ENCODE results near the gene LINC01488. TPM values are rescaled to one million over a fixed set of nuclear protein-coding genes. Genes with fewer than 3 reads are reported as not detected.

Gene LINC01488
- total and polyA plus RNA-seq, 9 of the 15 experiments (the other 6 are each of a cell fraction or from before 2014, with no cell fraction given), result not detected

- TF ChIP-seq ZBTB26 (CRISPR knock-in tag; IDR thresholded peaks at IDR 0.05) (0 out of 2 replicates have a peak, but pooled peaks have one; percentile 35), CBFA2T2 (conservative IDR thresholded peaks at IDR 0.05) (no peak), HDAC1 (IDR thresholded peaks at IDR 0.05) (peak in 1 of 2 experiments; percentile 79; a peak in 2 of 4 replicates), HDGF (IDR thresholded peaks at IDR 0.05) (0 out of 2 replicates have a peak, but pooled peaks have one; percentile 81), BHLHE40 (IDR thresholded peaks at IDR 0.05; ENCODE audit: low read length) (no peak), ZNF436 (CRISPR knock-in tag; IDR thresholded peaks at IDR 0.05) (no peak), TRIM24 (IDR thresholded peaks at IDR 0.05) (no peak), KDM1A (IDR thresholded peaks at IDR 0.05) (peak; percentile 75 to 81), MEIS2 (IDR thresholded peaks at IDR 0.05; ENCODE audit: partially characterized antibody) (no peak), ARID3B (CRISPR knock-in tag; IDR thresholded peaks at IDR 0.05; ENCODE audit: borderline replicate concordance) (no peak), EHMT2 (IDR thresholded peaks at IDR 0.05) (peak; percentile 76), CBX2 (IDR thresholded peaks at IDR 0.05; ENCODE audit: insufficient read depth, low read length, poor library complexity, severe bottlenecking) (no peak), DDX20 (tag; IDR thresholded peaks at IDR 0.05; ENCODE audit: low read depth) (no peak), MAFK (IDR thresholded peaks at IDR 0.05; ENCODE audit: low read length) (no peak), TSC22D4 (tag; IDR thresholded peaks at IDR 0.05) (no peak), POLR2A (conservative IDR thresholded peaks at IDR 0.05) (no peak), LARP7 (IDR thresholded peaks at IDR 0.05) (0 out of 2 replicates have a peak, but pooled peaks have one; percentile 63), ZNF583 (CRISPR knock-in tag; IDR thresholded peaks at IDR 0.05) (no peak), MCM7 (IDR thresholded peaks at IDR 0.05) (no peak)
- TF ChIP-seq, protein P1, sequence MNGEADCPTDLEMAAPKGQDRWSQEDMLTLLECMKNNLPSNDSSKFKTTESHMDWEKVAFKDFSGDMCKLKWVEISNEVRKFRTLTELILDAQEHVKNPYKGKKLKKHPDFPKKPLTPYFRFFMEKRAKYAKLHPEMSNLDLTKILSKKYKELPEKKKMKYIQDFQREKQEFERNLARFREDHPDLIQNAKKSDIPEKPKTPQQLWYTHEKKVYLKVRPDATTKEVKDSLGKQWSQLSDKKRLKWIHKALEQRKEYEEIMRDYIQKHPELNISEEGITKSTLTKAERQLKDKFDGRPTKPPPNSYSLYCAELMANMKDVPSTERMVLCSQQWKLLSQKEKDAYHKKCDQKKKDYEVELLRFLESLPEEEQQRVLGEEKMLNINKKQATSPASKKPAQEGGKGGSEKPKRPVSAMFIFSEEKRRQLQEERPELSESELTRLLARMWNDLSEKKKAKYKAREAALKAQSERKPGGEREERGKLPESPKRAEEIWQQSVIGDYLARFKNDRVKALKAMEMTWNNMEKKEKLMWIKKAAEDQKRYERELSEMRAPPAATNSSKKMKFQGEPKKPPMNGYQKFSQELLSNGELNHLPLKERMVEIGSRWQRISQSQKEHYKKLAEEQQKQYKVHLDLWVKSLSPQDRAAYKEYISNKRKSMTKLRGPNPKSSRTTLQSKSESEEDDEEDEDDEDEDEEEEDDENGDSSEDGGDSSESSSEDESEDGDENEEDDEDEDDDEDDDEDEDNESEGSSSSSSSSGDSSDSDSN (IDR thresholded peaks at IDR 0.05; ENCODE audit: borderline replicate concordance in 1 of 2, low read depth in 2 of 2, low read length in 2 of 2), result no peak
- TF ChIP-seq, protein P2, sequence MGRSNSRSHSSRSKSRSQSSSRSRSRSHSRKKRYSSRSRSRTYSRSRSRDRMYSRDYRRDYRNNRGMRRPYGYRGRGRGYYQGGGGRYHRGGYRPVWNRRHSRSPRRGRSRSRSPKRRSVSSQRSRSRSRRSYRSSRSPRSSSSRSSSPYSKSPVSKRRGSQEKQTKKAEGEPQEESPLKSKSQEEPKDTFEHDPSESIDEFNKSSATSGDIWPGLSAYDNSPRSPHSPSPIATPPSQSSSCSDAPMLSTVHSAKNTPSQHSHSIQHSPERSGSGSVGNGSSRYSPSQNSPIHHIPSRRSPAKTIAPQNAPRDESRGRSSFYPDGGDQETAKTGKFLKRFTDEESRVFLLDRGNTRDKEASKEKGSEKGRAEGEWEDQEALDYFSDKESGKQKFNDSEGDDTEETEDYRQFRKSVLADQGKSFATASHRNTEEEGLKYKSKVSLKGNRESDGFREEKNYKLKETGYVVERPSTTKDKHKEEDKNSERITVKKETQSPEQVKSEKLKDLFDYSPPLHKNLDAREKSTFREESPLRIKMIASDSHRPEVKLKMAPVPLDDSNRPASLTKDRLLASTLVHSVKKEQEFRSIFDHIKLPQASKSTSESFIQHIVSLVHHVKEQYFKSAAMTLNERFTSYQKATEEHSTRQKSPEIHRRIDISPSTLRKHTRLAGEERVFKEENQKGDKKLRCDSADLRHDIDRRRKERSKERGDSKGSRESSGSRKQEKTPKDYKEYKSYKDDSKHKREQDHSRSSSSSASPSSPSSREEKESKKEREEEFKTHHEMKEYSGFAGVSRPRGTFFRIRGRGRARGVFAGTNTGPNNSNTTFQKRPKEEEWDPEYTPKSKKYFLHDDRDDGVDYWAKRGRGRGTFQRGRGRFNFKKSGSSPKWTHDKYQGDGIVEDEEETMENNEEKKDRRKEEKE (IDR thresholded peaks at IDR 0.05; ENCODE audit: borderline replicate concordance in 1 of 2, control insufficient read depth in 1 of 2, low read depth in 2 of 2, low read length in 1 of 2), result 0 out of 4 replicates have a peak, but pooled peaks of 1 of the 2 experiments have one; percentile 51
Measured at GRCh38 chr11:69451289-69451688, 30.2 kb upstream of the LINC01488 start (continued).

Data from K562 (cell line).